ENCODE results near the gene HACD1.

DNA sequence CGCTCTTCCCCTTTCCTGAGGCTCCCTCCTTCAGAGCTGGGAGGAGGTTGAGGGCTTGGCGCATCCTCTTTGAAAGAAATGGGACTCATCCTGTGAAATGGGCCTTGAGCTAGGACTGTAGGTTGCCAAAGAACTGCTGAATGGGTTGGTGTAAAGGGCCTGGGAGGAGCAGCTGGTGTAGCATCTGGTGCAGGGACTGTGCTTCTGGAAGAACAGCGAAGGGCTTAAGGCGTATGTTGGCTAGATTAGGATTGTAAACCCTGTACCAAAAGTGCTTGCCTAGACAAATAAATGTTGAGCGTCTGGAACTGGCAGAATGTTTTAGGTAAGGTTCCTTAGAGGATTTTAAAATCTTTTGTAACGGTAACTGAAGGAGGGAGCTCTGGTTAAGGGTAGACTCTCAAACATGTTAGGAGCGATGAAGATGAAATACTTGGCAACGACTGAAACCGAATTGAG lies 27.3 kb upstream of the HACD1 start:
- TF ChIP-seq, protein P1, sequence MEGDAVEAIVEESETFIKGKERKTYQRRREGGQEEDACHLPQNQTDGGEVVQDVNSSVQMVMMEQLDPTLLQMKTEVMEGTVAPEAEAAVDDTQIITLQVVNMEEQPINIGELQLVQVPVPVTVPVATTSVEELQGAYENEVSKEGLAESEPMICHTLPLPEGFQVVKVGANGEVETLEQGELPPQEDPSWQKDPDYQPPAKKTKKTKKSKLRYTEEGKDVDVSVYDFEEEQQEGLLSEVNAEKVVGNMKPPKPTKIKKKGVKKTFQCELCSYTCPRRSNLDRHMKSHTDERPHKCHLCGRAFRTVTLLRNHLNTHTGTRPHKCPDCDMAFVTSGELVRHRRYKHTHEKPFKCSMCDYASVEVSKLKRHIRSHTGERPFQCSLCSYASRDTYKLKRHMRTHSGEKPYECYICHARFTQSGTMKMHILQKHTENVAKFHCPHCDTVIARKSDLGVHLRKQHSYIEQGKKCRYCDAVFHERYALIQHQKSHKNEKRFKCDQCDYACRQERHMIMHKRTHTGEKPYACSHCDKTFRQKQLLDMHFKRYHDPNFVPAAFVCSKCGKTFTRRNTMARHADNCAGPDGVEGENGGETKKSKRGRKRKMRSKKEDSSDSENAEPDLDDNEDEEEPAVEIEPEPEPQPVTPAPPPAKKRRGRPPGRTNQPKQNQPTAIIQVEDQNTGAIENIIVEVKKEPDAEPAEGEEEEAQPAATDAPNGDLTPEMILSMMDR (IDR thresholded peaks at IDR 0.05): no peak
- TF ChIP-seq POLR2A (IDR thresholded peaks at IDR 0.05): no peak

All from esophagus squamous epithelium (tissue), 4 donors.